ENCODE results near the gene TDO2.

The TDO2 gene

GRCh38 chr4:155962767-155963166 lies 59.3 kb downstream of the TDO2 start:
- Histone ChIP-seq H3K27ac (ENCODE audit: insufficient read depth in 1 of 2, low read depth in 1 of 2, low read length in 2 of 2, poor library complexity in 1 of 2, severe bottlenecking in 2 of 2) (no peak overlapping the region), H3K27me3 (replicated peaks in 2 of 5; ENCODE audit: control insufficient read depth in 4 of 5, insufficient read depth in 5 of 5, low read length in 4 of 5) (peaks cover 0 to 2% (median 0%) of the 10 kb centered on the region in 5 experiments), H3K4me3 (ENCODE audit: control insufficient read depth in 1 of 7, extremely low read depth in 1 of 7, insufficient read depth in 4 of 7, low read depth in 2 of 7, low read length in 6 of 7) (no peak overlapping the region), H3K9me3 (ENCODE audit: control extremely low read depth in 1 of 5, control insufficient read depth in 4 of 5, insufficient read depth in 2 of 5, low read depth in 1 of 5, low read length in 4 of 5) (no peaks in the 10 kb centered on the region), H3K36me3 (ENCODE audit: control insufficient read depth in 4 of 4, insufficient read depth in 4 of 4, low read length in 3 of 4) (no peaks in the 10 kb centered on the region), H3K4me1 (ENCODE audit: control extremely low read depth in 1 of 4, control insufficient read depth in 4 of 4, insufficient read depth in 4 of 4, low read length in 3 of 4) (no peaks in the 10 kb centered on the region)
- DNase-seq = no peak
- WGBS (ENCODE audit: insufficient coverage) = 90% methylated on average over 2 of the region's 2 CpGs
- ChIA-PET POLR2A (no interaction called here), CTCF (interaction anchor here (1.4 to 1.5 kb wide), 2 partner anchors 14 to 558 kb away, joined by 3 to 4 read pairs; no protein-coding TSS in a partner anchor)

- no peak for DNase-seq
- Histone ChIP-seq H3K9me3 (ENCODE audit: control extremely low read depth in 1 of 5, control insufficient read depth in 4 of 5, insufficient read depth in 2 of 5, low read depth in 1 of 5, low read length in 4 of 5) (no peaks in the 10 kb centered on the region), H3K4me1 (ENCODE audit: control extremely low read depth in 1 of 4, control insufficient read depth in 4 of 4, insufficient read depth in 4 of 4, low read length in 3 of 4) (no peaks in the 10 kb centered on the region), H3K36me3 (ENCODE audit: control insufficient read depth in 4 of 4, insufficient read depth in 4 of 4, low read length in 3 of 4) (no peaks in the 10 kb centered on the region), H3K4me3 (ENCODE audit: control insufficient read depth in 1 of 7, extremely low read depth in 1 of 7, insufficient read depth in 4 of 7, low read depth in 2 of 7, low read length in 6 of 7) (no peak overlapping the region), H3K27ac (ENCODE audit: insufficient read depth in 1 of 2, low read depth in 1 of 2, low read length in 2 of 2, poor library complexity in 1 of 2, severe bottlenecking in 2 of 2) (no peak overlapping the region), H3K27me3 (replicated peaks in 2 of 5; ENCODE audit: control insufficient read depth in 4 of 5, insufficient read depth in 5 of 5, low read length in 4 of 5) (peaks cover 0 to 2% (median 0%) of the 10 kb centered on the region in 5 experiments)
- CTCF ChIA-PET = interaction anchor here (1.5 kb wide), 1 partner anchor 560 kb away, joined by 3 read pairs; no protein-coding TSS in a partner anchor
- POLR2A ChIA-PET = no interaction called here
- 72% methylated on average over 6 of the region's 8 CpGs for WGBS (ENCODE audit: insufficient coverage)
Observed at GRCh38 chr4:155964016-155964891, 60.8 kb downstream of the TDO2 start.

- no peak overlapping the region for H3K27ac ChIP-seq (ENCODE audit: insufficient read depth in 1 of 2, low read depth in 1 of 2, low read length in 2 of 2, poor library complexity in 1 of 2, severe bottlenecking in 2 of 2)
- WGBS (ENCODE audit: insufficient coverage) = 67% methylated on average over 2 of the region's 2 CpGs
- no peak for DNase-seq
- H3K27me3 ChIP-seq (replicated peaks in 2 of 5; ENCODE audit: control insufficient read depth in 4 of 5, insufficient read depth in 5 of 5, low read length in 4 of 5) = peaks cover 0 to 2% (median 0%) of the 10 kb centered on the region in 5 experiments
- H3K36me3 ChIP-seq (ENCODE audit: control insufficient read depth in 4 of 4, insufficient read depth in 4 of 4, low read length in 3 of 4) = no peaks in the 10 kb centered on the region
- no peaks in the 10 kb centered on the region for H3K4me1 ChIP-seq (ENCODE audit: control extremely low read depth in 1 of 4, control insufficient read depth in 4 of 4, insufficient read depth in 4 of 4, low read length in 3 of 4)
- H3K4me3 ChIP-seq (ENCODE audit: control insufficient read depth in 1 of 7, extremely low read depth in 1 of 7, insufficient read depth in 4 of 7, low read depth in 2 of 7, low read length in 6 of 7) = no peak overlapping the region
- CTCF ChIA-PET = no interaction called here
- H3K9me3 ChIP-seq (ENCODE audit: control extremely low read depth in 1 of 5, control insufficient read depth in 4 of 5, insufficient read depth in 2 of 5, low read depth in 1 of 5, low read length in 4 of 5) = no peaks in the 10 kb centered on the region
- POLR2A ChIA-PET = no interaction called here
Observed at GRCh38 chr4:155966171-155966570, 62.7 kb downstream of the TDO2 start.

GRCh38 chr4:155966731-155967395 lies 63.4 kb downstream of the TDO2 start:
- WGBS (ENCODE audit: insufficient coverage) = 100% methylated on average over 2 of the region's 3 CpGs
- DNase-seq = no peak
- H3K27ac ChIP-seq (ENCODE audit: insufficient read depth in 1 of 2, low read depth in 1 of 2, low read length in 2 of 2, poor library complexity in 1 of 2, severe bottlenecking in 2 of 2) = no peak overlapping the region
- ChIA-PET POLR2A (no interaction called here), CTCF (no interaction called here)
- H3K4me3 ChIP-seq (ENCODE audit: control insufficient read depth in 1 of 7, extremely low read depth in 1 of 7, insufficient read depth in 4 of 7, low read depth in 2 of 7, low read length in 6 of 7) = no peak overlapping the region
- H3K36me3 ChIP-seq (ENCODE audit: control insufficient read depth in 4 of 4, insufficient read depth in 4 of 4, low read length in 3 of 4) = no peaks in the 10 kb centered on the region
- no peaks in the 10 kb centered on the region for H3K9me3 ChIP-seq (ENCODE audit: control extremely low read depth in 1 of 5, control insufficient read depth in 4 of 5, insufficient read depth in 2 of 5, low read depth in 1 of 5, low read length in 4 of 5)
- H3K4me1 ChIP-seq (ENCODE audit: control extremely low read depth in 1 of 4, control insufficient read depth in 4 of 4, insufficient read depth in 4 of 4, low read length in 3 of 4) = no peaks in the 10 kb centered on the region
- peaks cover 0 to 2% (median 0%) of the 10 kb centered on the region in 5 experiments for H3K27me3 ChIP-seq (replicated peaks in 2 of 5; ENCODE audit: control insufficient read depth in 4 of 5, insufficient read depth in 5 of 5, low read length in 4 of 5)
